Chondrocyte (in vitro differentiated cells): ENCODE results near the gene GRM1. TPM values are rescaled to one million over a fixed set of nuclear protein-coding genes. Genes with fewer than 3 reads are reported as not detected.

Experiments
- DNase-seq: peaks from one replicate; pipeline ENCODE4 v3.0.0; 2021; ENCODE audit warnings: mixed read lengths, low spot score
- H3K27ac Mint-ChIP-seq: one replicate; pipeline ENCODE4 v1.8.0; 2021; ENCODE audit warnings: mild to moderate bottlenecking, moderate library complexity, mixed read lengths; ENCODE audit not compliant: unreplicated experiment
- H3K27me3 Mint-ChIP-seq: 2 replicates; pipeline ENCODE4 v1.8.0; 2021; ENCODE audit warnings: low read depth, mixed read lengths
- H3K36me3 Mint-ChIP-seq: 2 replicates; pipeline ENCODE4 v1.8.0; 2021; ENCODE audit warnings: low read depth, mixed read lengths
- H3K4me1 Mint-ChIP-seq: 2 replicates; pipeline ENCODE4 v1.8.0; 2021; ENCODE audit warnings: low read depth, mild to moderate bottlenecking, mixed read lengths
- H3K4me3 Mint-ChIP-seq: one replicate; pipeline ENCODE4 v1.8.0; 2021; ENCODE audit warnings: mild to moderate bottlenecking, moderate library complexity, mixed read lengths; ENCODE audit not compliant: unreplicated experiment
- H3K9me3 Mint-ChIP-seq: 2 replicates; pipeline ENCODE4 v1.8.0; 2021; ENCODE audit warnings: low read depth, mixed read lengths
- CTCF ChIP-seq: fragments of 200-600 bp; sonication (generic); IDR thresholded peaks from 2 replicates; pipeline ENCODE4 v1.5.0; 2021; ENCODE audit warnings: antibody characterized with exemption, mild to moderate bottlenecking, moderate library complexity
- total RNA-seq: library from RNA; stranded (reverse); gene quantifications from 3 replicates; pipeline ENCODE4 v1.2.1, GENCODE V29; 2021

The GRM1 gene
- total RNA-seq, 1 donor from 2014 or later: not detected

- no peak for TF ChIP-seq CTCF
- no peak for DNase-seq
- Mint-ChIP-seq H3K36me3 (no peaks in the 10 kb centered on the region), H3K27me3 (no peaks in the 10 kb centered on the region), H3K4me3 (no peak overlapping the region), H3K9me3 (no peaks in the 10 kb centered on the region), H3K27ac (peak overlapping the region; percentile 80), H3K4me1 (peaks cover 24% of the 10 kb centered on the region)
Measured at GRCh38 chr6:146359131-146359530, 330.3 kb downstream of the GRM1 start.

- no peaks in the 10 kb centered on the region for H3K36me3 Mint-ChIP-seq
- H3K9me3 Mint-ChIP-seq: no peaks in the 10 kb centered on the region
- H3K4me3 Mint-ChIP-seq: no peak overlapping the region
- no peak for DNase-seq
- peaks cover 3% of the 10 kb centered on the region for H3K27me3 Mint-ChIP-seq
- no peak overlapping the region for H3K27ac Mint-ChIP-seq
- peaks cover 24% of the 10 kb centered on the region for H3K4me1 Mint-ChIP-seq
- no peak for TF ChIP-seq CTCF
Measured at GRCh38 chr6:146361128-146361924, 332.5 kb downstream of the GRM1 start.

GRCh38 chr6:146363838-146364607, 335.2 kb downstream of the GRM1 start:
- H3K27ac Mint-ChIP-seq: no peak overlapping the region
- H3K36me3 Mint-ChIP-seq: no peaks in the 10 kb centered on the region
- peaks cover 6% of the 10 kb centered on the region for H3K4me1 Mint-ChIP-seq
- peaks cover 3% of the 10 kb centered on the region for H3K27me3 Mint-ChIP-seq
- TF ChIP-seq CTCF: no peak
- H3K9me3 Mint-ChIP-seq: peaks cover 6% of the 10 kb centered on the region
- DNase-seq: no peak
- H3K4me3 Mint-ChIP-seq: no peak overlapping the region

- H3K27ac Mint-ChIP-seq: no peak overlapping the region
- H3K36me3 Mint-ChIP-seq: no peaks in the 10 kb centered on the region
- no peak for DNase-seq
- H3K4me1 Mint-ChIP-seq: peaks cover 6% of the 10 kb centered on the region
- no peak overlapping the region for H3K4me3 Mint-ChIP-seq
- peaks cover 3% of the 10 kb centered on the region for H3K27me3 Mint-ChIP-seq
- TF ChIP-seq CTCF: no peak
- peaks cover 6% of the 10 kb centered on the region for H3K9me3 Mint-ChIP-seq
Measured at GRCh38 chr6:146364816-146365594, 336.1 kb downstream of the GRM1 start.

- Mint-ChIP-seq H3K4me3 (no peak overlapping the region), H3K27me3 (peaks cover 3% of the 10 kb centered on the region), H3K9me3 (peaks cover 13% of the 10 kb centered on the region), H3K27ac (no peak overlapping the region), H3K4me1 (no peaks in the 10 kb centered on the region), H3K36me3 (no peaks in the 10 kb centered on the region)
- DNase-seq: no peak
- TF ChIP-seq CTCF: no peak
Measured at GRCh38 chr6:146367061-146367460, 338.2 kb downstream of the GRM1 start.
